Cardiac muscle cell (in vitro differentiated cells and primary cell): ENCODE measurements around the gene SCAF1. TPM values are rescaled to one million over a fixed set of nuclear protein-coding genes. Genes with fewer than 3 reads are reported as not detected.

Experiments used
- DNase-seq, 2 donors: peaks; one replicate each; pipeline versions ENCODE4 v3.0.0 to v3.0.0-alpha.2; 2010 to 2017; ENCODE audit warnings: low read depth in 1 of 2, low spot score in 1 of 2
- H3K27ac ChIP-seq: fragments of 200-600 bp; sonication (generic); 2 replicates; pipeline ENCODE4 v1.5.1; 2016
- H3K27me3 ChIP-seq: fragments of 200-600 bp; sonication (generic); 2 replicates; pipeline ENCODE4 v1.6.0; 2016; ENCODE audit warnings: control low read depth
- H3K36me3 ChIP-seq: fragments of 200-600 bp; sonication (generic); 2 replicates; pipeline ENCODE4 v1.5.1; 2016; ENCODE audit warnings: control low read depth
- H3K4me1 ChIP-seq: fragments of 200-600 bp; sonication (generic); 2 replicates; pipeline ENCODE4 v1.8.1; 2017; ENCODE audit warnings: low read depth, mild to moderate bottlenecking, mixed run types
- H3K4me3 ChIP-seq: fragments of 200-600 bp; sonication (generic); 2 replicates; pipeline ENCODE4 v1.5.1; 2016; ENCODE audit warnings: mild to moderate bottlenecking
- H3K9me3 ChIP-seq: fragments of 200-600 bp; sonication (generic); 2 replicates; pipeline ENCODE4 v1.5.1; 2017; ENCODE audit warnings: low read depth, mild to moderate bottlenecking, control low read depth
- polyA plus RNA-seq: library from polyadenylated mRNA; unstranded; fragments of >200 nt; fragmentation: Nextera tagmentation; extraction: Ambion mirVana; gene quantifications from 2 replicates; pipeline ENCODE4 v1.2.1, GENCODE V29; 2016
- total RNA-seq: library from RNA; depleted of rRNA; stranded (reverse); fragments of >200 nt; gene quantifications from 2 replicates; pipeline ENCODE4 v1.2.3, GENCODE V29; 2016
- TF ChIP-seq, protein P1 (sequence below): IDR thresholded peaks from 2 replicates; pipeline ENCODE4 v1.5.1; 2012; ENCODE audit warnings: low read depth, mild to moderate bottlenecking, low read length

The SCAF1 gene
- total and polyA plus RNA-seq, 2 experiments from 2014 or later: 16.4 to 71.0 TPM

DNA sequence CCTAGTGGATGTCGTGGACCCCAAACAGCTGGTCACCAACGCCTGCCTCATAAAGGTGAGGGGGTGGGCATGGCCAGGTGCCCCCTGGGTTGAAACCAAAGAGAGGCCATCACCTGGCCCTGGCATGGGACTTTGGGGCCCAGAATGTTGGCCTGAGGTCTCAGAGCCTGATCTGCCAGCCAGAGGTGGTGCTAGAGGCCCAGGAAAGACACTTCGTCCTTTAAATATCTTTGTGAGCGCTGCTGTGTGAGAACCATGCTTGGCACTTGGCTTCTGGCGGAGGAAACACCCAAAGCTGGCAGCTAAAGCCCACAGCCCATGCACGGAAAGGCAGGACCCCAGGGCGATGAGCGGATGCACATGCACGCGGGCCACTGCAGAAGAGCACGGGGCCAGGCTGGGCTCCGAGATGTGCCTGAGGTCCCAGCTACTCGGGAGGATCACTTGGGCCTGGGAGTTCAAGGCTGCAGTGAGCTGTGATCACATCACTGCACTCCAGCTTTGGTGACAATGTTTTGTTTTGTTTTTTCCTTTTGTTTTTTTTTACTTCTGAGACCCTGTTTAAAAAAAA is 43.1 kb downstream of the SCAF1 start:
- Histone ChIP-seq H3K9me3 (no peaks in the 10 kb centered on the region), H3K27me3 (no peaks in the 10 kb centered on the region), H3K4me1 (peaks cover 3% of the 10 kb centered on the region), H3K4me3 (no peak overlapping the region), H3K27ac (no peak overlapping the region), H3K36me3 (peaks cover 39% of the 10 kb centered on the region)
- TF ChIP-seq, protein P1, sequence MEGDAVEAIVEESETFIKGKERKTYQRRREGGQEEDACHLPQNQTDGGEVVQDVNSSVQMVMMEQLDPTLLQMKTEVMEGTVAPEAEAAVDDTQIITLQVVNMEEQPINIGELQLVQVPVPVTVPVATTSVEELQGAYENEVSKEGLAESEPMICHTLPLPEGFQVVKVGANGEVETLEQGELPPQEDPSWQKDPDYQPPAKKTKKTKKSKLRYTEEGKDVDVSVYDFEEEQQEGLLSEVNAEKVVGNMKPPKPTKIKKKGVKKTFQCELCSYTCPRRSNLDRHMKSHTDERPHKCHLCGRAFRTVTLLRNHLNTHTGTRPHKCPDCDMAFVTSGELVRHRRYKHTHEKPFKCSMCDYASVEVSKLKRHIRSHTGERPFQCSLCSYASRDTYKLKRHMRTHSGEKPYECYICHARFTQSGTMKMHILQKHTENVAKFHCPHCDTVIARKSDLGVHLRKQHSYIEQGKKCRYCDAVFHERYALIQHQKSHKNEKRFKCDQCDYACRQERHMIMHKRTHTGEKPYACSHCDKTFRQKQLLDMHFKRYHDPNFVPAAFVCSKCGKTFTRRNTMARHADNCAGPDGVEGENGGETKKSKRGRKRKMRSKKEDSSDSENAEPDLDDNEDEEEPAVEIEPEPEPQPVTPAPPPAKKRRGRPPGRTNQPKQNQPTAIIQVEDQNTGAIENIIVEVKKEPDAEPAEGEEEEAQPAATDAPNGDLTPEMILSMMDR: no peak
- no peak for DNase-seq

DNA sequence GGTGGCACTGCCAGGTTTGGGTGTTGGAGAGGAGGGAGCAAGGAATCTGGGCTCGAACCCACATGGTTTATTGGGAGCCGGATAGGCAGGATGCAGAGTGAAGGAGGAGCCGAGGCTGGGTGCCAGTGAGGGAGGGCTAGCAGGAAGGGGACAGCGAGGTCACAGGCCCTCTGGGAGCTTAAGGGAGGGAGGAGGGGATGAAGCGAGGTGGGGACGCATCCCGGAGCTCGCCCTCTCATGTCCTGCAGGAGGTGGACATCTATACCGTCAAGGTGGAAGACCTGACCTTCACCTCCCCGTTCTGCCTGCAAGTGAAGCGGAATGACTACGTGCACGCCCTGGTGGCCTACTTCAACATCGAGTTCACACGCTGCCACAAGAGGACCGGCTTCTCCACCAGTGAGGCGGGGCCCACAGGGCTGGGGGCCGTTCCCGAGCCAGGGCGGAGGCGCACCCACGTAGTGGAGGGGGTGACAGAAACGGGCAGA is 43.9 kb downstream of the SCAF1 start:
- no peaks in the 10 kb centered on the region for H3K4me1 ChIP-seq
- no peaks in the 10 kb centered on the region for H3K9me3 ChIP-seq
- TF ChIP-seq, protein P1: no peak
- no peak for DNase-seq
- H3K27ac ChIP-seq: no peak overlapping the region
- H3K27me3 ChIP-seq: no peaks in the 10 kb centered on the region
- no peak overlapping the region for H3K4me3 ChIP-seq
- H3K36me3 ChIP-seq: peaks cover 39% of the 10 kb centered on the region

DNA sequence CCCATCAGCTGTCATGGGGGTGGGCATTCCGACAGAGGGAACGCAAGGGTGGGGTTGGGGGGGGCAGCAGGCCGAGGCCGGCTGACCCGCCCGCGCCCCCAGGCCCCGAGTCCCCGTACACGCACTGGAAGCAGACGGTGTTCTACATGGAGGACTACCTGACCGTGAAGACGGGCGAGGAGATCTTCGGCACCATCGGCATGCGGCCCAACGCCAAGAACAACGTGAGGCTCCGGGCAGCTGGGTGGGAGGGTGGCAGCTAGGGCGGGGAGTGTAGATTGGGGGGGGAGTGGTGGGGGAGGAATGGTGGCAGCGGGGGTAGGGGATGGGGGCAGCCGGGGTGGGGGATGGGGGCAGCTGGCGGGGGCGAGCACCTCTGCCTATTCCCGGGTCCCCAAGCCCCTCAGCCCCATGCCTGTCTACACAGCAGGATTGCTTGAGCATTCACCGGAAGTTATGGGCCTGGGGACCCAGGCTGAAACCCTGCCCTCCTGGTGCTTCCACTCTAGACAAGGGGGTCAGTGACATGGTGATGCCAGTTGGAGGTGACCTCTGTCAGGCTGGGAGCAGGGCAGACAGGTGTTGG is 44.6 kb downstream of the SCAF1 start:
- TF ChIP-seq, protein P1: no peak
- peaks cover 1% of the 10 kb centered on the region for H3K4me1 ChIP-seq
- no peaks in the 10 kb centered on the region for H3K9me3 ChIP-seq
- no peak overlapping the region for H3K27ac ChIP-seq
- H3K27me3 ChIP-seq: no peaks in the 10 kb centered on the region
- no peak for DNase-seq
- H3K4me3 ChIP-seq: no peak overlapping the region
- peaks cover 35% of the 10 kb centered on the region for H3K36me3 ChIP-seq

DNA sequence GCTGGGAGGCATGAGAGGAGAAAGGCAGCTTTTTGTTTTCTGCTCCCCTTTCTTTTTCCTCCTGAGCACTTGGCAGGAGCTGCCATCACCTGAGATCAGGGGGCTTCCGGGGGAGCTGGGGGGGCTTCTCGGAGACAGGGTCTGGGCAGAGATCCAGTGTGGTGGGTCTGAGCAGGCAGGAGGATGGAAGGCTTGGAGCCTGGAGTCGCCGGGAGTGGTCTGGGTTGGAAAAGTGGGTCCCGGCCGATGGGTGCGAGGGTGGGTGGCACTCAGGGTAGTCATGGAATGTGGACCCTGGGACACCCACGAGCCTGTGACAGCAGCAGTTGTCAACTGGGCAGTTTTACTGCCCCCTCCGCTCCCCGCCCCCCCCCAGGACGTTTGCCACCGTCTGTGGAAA is 45.1 kb downstream of the SCAF1 start:
- DNase-seq: no peak
- H3K9me3 ChIP-seq: no peaks in the 10 kb centered on the region
- no peaks in the 10 kb centered on the region for H3K27me3 ChIP-seq
- TF ChIP-seq, protein P1: no peak
- no peak overlapping the region for H3K4me3 ChIP-seq
- no peak overlapping the region for H3K27ac ChIP-seq
- peaks cover 31% of the 10 kb centered on the region for H3K36me3 ChIP-seq
- peaks cover 4% of the 10 kb centered on the region for H3K4me1 ChIP-seq

DNA sequence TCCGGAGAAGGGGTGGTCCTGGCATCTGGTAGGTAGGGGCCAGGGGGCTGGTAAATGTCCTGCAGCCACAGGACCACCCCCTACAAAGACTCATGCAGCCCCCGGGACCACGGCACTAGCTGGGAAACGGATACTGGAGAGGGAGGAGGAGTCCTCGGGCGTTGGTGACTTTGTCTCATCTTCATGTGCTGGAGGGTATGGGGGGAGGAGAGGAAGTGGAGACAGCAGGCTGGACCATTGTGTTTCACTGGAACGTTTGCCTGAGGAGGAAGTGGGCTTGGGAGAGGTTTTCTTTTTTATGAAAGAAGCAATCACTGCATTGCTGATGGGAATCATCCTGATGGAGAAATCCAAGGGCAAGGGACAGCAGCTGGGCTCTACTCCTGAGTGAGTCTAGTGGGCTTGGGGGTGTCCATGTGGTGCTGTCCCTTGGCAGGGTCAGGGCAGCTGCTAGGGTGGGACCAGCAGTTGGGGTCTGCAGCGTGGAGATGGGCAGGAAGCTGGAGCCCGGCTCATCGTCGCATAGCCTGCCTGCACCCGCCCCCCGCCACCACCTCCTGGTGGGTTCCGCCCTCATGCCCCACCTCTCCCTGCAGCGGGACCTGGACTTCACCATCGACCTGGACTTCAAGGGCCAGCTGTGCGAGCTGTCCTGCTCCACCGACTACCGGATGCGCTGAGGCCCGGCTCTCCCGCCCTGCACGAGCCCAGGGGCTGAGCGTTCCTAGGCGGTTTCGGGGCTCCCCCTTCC is 45.7 kb downstream of the SCAF1 start:
- Histone ChIP-seq H3K4me3 (no peak overlapping the region), H3K27me3 (no peaks in the 10 kb centered on the region), H3K27ac (no peak overlapping the region), H3K9me3 (no peaks in the 10 kb centered on the region), H3K36me3 (peaks cover 28% of the 10 kb centered on the region), H3K4me1 (peaks cover 4% of the 10 kb centered on the region)
- TF ChIP-seq, protein P1: no peak
- DNase-seq: no peak
